GM23338 (cell line): ENCODE results near the gene DNAAF5.

Experiments used
- CREB1 ChIP-seq: fragments of 250-450 bp; sonication (Bioruptor Pico); IDR thresholded peaks from 2 replicates; pipeline ENCODE4 v1.5.0; 2020; ENCODE audit warnings: low read depth, mild to moderate bottlenecking, moderate library complexity
- CTCF ChIP-seq, 2 experiments: fragments of 200-600 bp in 1 of 2; sonication (generic) in 1 of 2; conservative IDR thresholded peaks; 2 replicates each; pipeline versions ENCODE4 v1.5.1 to v1.6.1; 2016 to 2017; ENCODE audit warnings: antibody characterized with exemption in 2 of 2, low read depth in 2 of 2, mild to moderate bottlenecking in 2 of 2, moderate library complexity in 1 of 2
- EZH2 ChIP-seq: fragments of 200-600 bp; sonication (generic); IDR thresholded peaks from one replicate; pipeline ENCODE4 v1.8.0; 2017; ENCODE audit warnings: antibody characterized with exemption, mild to moderate bottlenecking, low read depth; ENCODE audit not compliant: unreplicated experiment
- EZH2phosphoT487 ChIP-seq: fragments of 200-600 bp; sonication (generic); IDR thresholded peaks from one replicate; pipeline ENCODE4 v1.8.1; 2018; ENCODE audit warnings: antibody characterized with exemption; ENCODE audit not compliant: unreplicated experiment
- JUNB ChIP-seq: IDR thresholded peaks from one replicate; pipeline ENCODE4 v1.6.1; 2016; ENCODE audit warnings: antibody characterized with exemption; ENCODE audit not compliant: unreplicated experiment
- NANOG ChIP-seq: IDR thresholded peaks from 2 replicates; pipeline ENCODE4 v1.6.1; 2016; ENCODE audit warnings: antibody characterized with exemption, borderline replicate concordance
- POLR2AphosphoS5 ChIP-seq: IDR thresholded peaks from 2 replicates; pipeline ENCODE4 v1.6.1; 2016; ENCODE audit warnings: antibody characterized with exemption, low read depth
- REST ChIP-seq: IDR thresholded peaks from one replicate; pipeline ENCODE4 v1.6.1; 2018; ENCODE audit warnings: antibody characterized with exemption; ENCODE audit not compliant: unreplicated experiment
- STAT1 ChIP-seq: IDR thresholded peaks from one replicate; pipeline ENCODE4 v1.6.1; 2016; ENCODE audit warnings: antibody characterized with exemption; ENCODE audit not compliant: unreplicated experiment
- ZNF114 ChIP-seq: fragments of 250-450 bp; sonication (Bioruptor Pico); IDR thresholded peaks from 2 replicates; pipeline ENCODE4 v1.5.0; 2020; ENCODE audit warnings: mild to moderate bottlenecking, moderate library complexity
- ZNF331 ChIP-seq: fragments of 250-450 bp; sonication (Bioruptor Pico); IDR thresholded peaks from 2 replicates; pipeline ENCODE4 v1.5.0; 2020; ENCODE audit warnings: low read depth, mild to moderate bottlenecking, moderate library complexity
- ZNF462 ChIP-seq: fragments of 250-450 bp; sonication (Bioruptor Pico); IDR thresholded peaks from 2 replicates; pipeline ENCODE4 v1.5.0; 2020; ENCODE audit warnings: mild to moderate bottlenecking, moderate library complexity
- TF ChIP-seq, protein P1 (sequence below): IDR thresholded peaks from 2 replicates; pipeline ENCODE4 v1.6.1; 2016; ENCODE audit warnings: antibody characterized with exemption

DNA sequence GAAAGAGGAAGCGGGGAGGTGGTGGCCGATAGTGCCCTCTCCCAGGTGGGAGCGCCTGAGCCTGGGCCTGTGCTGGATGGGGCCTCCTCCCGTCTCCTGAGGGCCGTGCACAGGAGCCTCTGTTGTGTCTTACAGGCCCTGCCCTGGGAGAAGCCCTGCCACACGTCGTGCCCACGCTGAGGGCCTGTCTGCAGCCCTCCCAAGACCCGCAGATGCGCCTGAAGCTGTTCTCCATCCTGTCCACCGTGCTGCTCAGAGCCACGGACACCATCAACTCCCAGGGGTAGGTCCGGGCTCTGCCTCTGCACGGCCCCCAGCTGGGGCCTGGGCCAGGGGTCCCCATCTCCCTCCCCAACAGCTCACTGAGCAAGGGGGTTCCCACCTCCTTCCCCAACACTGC, 43.8 kb downstream of the DNAAF5 start:
- TF ChIP-seq CTCF (conservative IDR thresholded peaks at IDR 0.05; ENCODE audit: low read depth in 2 of 2) (no peak), EZH2 (no peak), REST (no peak), POLR2AphosphoS5 (no peak), CREB1 (CRISPR knock-in tag) (no peak), ZNF114 (CRISPR knock-in tag) (no peak), EZH2phosphoT487 (no peak), JUNB (no peak), ZNF331 (CRISPR knock-in tag) (no peak), NANOG (no peak), STAT1 (no peak), ZNF462 (no peak)
- TF ChIP-seq, protein P1, sequence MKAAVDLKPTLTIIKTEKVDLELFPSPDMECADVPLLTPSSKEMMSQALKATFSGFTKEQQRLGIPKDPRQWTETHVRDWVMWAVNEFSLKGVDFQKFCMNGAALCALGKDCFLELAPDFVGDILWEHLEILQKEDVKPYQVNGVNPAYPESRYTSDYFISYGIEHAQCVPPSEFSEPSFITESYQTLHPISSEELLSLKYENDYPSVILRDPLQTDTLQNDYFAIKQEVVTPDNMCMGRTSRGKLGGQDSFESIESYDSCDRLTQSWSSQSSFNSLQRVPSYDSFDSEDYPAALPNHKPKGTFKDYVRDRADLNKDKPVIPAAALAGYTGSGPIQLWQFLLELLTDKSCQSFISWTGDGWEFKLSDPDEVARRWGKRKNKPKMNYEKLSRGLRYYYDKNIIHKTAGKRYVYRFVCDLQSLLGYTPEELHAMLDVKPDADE = no peak
